Mesothelial cell of epicardium (in vitro differentiated cells): Measurements from ENCODE around the gene AZGP1. TPM values are rescaled to one million over a fixed set of nuclear protein-coding genes. Genes with fewer than 3 reads are reported as not detected.
A peak's percentile ranks its signal among the peaks of the same experiment; 100 is the strongest.
"Not testable (repeated sequence)": the region's sequence is repeated elsewhere in the genome, so short reads cannot be mapped to it uniquely, and the experiment has no call there.

Experiments used
- DNase-seq, 2 experiments: peaks; one replicate each; pipeline ENCODE4 v3.0.0; 2021; ENCODE audit warnings: low spot score in 2 of 2; ENCODE audit not compliant: unreplicated experiment in 2 of 2
- H3K27ac Mint-ChIP-seq: 2 replicates; pipeline ENCODE4 v1.8.0; 2021; ENCODE audit warnings: mixed read lengths
- H3K27me3 Mint-ChIP-seq: 2 replicates; pipeline ENCODE4 v1.8.0; 2021; ENCODE audit warnings: low read depth, mixed read lengths
- H3K36me3 Mint-ChIP-seq: 2 replicates; pipeline ENCODE4 v1.8.0; 2021; ENCODE audit warnings: mixed read lengths
- H3K4me1 Mint-ChIP-seq: 2 replicates; pipeline ENCODE4 v1.8.0; 2021; ENCODE audit warnings: mixed read lengths
- H3K4me3 Mint-ChIP-seq: 2 replicates; pipeline ENCODE4 v1.8.0; 2021; ENCODE audit warnings: mild to moderate bottlenecking, moderate library complexity, mixed read lengths
- H3K9me3 Mint-ChIP-seq: 2 replicates; pipeline ENCODE4 v1.8.0; 2021; ENCODE audit warnings: mixed read lengths
- CTCF ChIP-seq: fragments of 200-600 bp; sonication (generic); IDR thresholded peaks from one replicate; pipeline ENCODE4 v1.5.0; 2021; ENCODE audit warnings: antibody characterized with exemption; ENCODE audit not compliant: unreplicated experiment
- total RNA-seq: library from RNA; stranded (reverse); gene quantifications from 3 replicates; pipeline ENCODE4 v1.2.1, GENCODE V29; 2021

AZGP1 gene
- total RNA-seq, 1 donor from 2014 or later: 0.56 TPM

DNA sequence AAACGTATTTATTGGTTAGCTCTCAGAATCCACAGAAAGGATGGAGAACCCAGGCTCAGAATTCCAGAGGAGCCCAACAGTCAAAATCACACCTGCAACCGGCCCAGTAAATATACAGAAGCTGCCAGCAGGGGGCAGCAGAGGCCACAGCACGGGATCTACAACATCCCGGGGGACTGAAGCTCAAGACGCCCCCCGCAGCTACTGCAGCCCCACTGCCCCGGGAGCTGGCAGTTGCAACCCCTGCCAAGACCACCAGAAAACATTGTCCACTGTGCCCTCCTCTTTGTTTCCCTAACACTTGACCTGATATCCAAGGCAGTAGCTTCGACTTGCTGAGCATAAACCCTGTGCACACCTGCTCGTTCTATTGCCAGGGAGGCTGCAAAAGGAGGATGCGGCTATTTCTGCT lies 4.0 kb upstream of the AZGP1 start:
- TF ChIP-seq CTCF: peak; percentile 87
- H3K4me1 Mint-ChIP-seq, H3K27ac Mint-ChIP-seq, H3K9me3 Mint-ChIP-seq, H3K36me3 Mint-ChIP-seq, H3K4me3 Mint-ChIP-seq: not testable (repeated sequence)
- H3K27me3 Mint-ChIP-seq: peaks cover 47% of the 10 kb centered on the region
- DNase-seq: peak in 1 of 2 experiments; percentile 76

DNA sequence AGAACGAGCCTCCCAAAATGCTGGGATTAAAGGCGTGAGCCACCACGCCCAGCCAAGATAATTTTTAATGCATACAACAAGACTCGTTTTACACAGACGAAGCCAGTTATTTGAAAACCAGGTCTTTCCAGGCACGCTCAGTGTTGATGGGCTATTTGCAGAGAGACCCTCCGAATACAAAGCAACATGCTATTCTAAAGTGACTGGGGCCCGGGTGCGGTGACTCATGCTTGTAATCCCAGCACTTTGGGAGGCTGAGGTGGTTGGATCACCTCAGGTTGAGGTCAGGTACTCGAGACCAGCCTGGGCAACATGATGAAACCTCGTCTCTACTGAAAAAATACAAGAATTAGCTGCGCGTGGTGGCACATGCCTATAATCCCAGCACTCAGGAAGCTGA lies 795 bp upstream of the AZGP1 start:
- no peaks in the 10 kb centered on the region for H3K36me3 Mint-ChIP-seq
- peaks cover 5% of the 10 kb centered on the region for H3K9me3 Mint-ChIP-seq
- no peak overlapping the region for H3K27ac Mint-ChIP-seq
- no peaks in the 10 kb centered on the region for H3K4me1 Mint-ChIP-seq
- TF ChIP-seq CTCF: no peak
- H3K4me3 Mint-ChIP-seq: no peak overlapping the region
- DNase-seq: no peak
- H3K27me3 Mint-ChIP-seq: peaks cover 34% of the 10 kb centered on the region

DNA sequence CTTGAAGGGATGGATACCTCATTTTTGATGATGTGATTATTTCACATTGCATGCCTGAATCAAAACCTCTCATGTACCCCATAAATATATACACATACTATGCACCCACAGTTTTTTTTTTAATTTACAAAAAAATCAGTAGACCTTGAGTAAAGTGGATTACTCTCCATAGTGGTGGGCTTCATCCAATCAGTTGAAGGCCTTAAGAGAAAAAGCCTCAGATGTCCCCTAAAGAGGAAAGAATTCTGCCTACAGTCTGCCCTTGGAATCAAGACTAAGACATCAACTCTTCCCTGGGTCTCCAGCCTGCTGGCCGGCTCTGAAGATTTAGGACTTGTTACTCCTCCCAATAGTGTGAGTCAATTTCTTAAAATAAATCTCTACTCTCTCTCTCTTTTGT lies 1.1 kb downstream of the AZGP1 start:
- Mint-ChIP-seq H3K4me1 (no peaks in the 10 kb centered on the region), H3K36me3 (no peaks in the 10 kb centered on the region), H3K27ac (no peak overlapping the region), H3K9me3 (peaks cover 5% of the 10 kb centered on the region), H3K4me3 (no peak overlapping the region), H3K27me3 (peaks cover 44% of the 10 kb centered on the region)
- no peak for TF ChIP-seq CTCF
- no peak for DNase-seq

DNA sequence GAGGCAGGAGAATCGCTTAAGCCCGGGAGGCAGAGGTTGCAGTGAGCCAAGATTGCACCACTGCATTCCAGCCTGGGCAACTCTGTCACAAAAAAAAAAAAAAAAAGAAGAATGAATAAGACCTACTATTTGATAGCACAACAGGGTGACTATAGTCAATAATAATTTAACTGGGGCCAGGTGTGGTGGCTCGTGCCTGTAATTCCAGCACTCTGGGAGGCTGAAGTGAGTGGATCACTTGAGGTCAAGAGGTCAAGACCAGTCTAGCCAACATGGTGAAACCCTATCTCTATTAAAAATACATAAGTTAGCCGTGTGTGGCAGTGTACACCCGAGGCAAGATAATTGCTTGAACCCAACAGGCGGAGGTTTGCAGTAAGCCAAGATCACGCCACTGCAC lies 2.0 kb downstream of the AZGP1 start:
- DNase-seq, H3K27ac Mint-ChIP-seq, H3K9me3 Mint-ChIP-seq, H3K36me3 Mint-ChIP-seq, H3K4me1 Mint-ChIP-seq, H3K4me3 Mint-ChIP-seq: not testable (repeated sequence)
- H3K27me3 Mint-ChIP-seq: peaks cover 45% of the 10 kb centered on the region

DNA sequence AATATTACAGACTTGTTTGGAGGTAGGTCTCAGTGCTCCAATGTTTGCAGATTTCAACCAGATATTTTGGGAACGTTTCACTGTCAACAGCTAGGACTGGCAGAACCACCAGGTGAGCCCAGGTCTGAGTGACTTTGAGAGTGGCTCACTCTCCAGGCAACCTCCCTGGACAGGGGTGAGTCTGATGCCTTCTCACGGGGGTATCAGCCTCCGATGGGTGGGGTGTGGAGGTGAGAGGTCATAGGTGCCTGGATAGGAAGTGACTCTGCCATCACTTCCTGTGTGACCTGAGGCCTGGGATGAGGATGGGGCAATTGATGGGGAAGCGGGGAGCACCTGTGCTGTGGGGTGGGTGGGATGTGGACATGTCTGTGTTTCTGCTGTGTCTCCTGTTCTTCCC lies 4.6 kb downstream of the AZGP1 start:
- no peak overlapping the region for H3K4me3 Mint-ChIP-seq
- no peak overlapping the region for H3K27ac Mint-ChIP-seq
- H3K36me3 Mint-ChIP-seq: no peaks in the 10 kb centered on the region
- no peak for TF ChIP-seq CTCF
- no peaks in the 10 kb centered on the region for H3K4me1 Mint-ChIP-seq
- no peak for DNase-seq
- peaks cover 5% of the 10 kb centered on the region for H3K9me3 Mint-ChIP-seq
- peaks cover 54% of the 10 kb centered on the region for H3K27me3 Mint-ChIP-seq

GRCh38 chr7:99969813-99970212 lies 6.0 kb downstream of the AZGP1 start:
- H3K27me3 Mint-ChIP-seq: peaks cover 55% of the 10 kb centered on the region
- H3K36me3 Mint-ChIP-seq, DNase-seq, H3K9me3 Mint-ChIP-seq, H3K4me1 Mint-ChIP-seq, H3K27ac Mint-ChIP-seq, H3K4me3 Mint-ChIP-seq: not testable (repeated sequence)

- no peaks in the 10 kb centered on the region for H3K36me3 Mint-ChIP-seq
- no peak overlapping the region for H3K4me3 Mint-ChIP-seq
- DNase-seq: no peak
- no peak for TF ChIP-seq CTCF
- H3K4me1 Mint-ChIP-seq: no peaks in the 10 kb centered on the region
- H3K27ac Mint-ChIP-seq: no peak overlapping the region
- H3K9me3 Mint-ChIP-seq: peaks cover 5% of the 10 kb centered on the region
- peaks cover 60% of the 10 kb centered on the region for H3K27me3 Mint-ChIP-seq
These were observed 6.5 kb downstream of the AZGP1 start for GRCh38 chr7:99969298-99969697.
